Rectal smooth muscle tissue (tissue), 1 donor: ENCODE data around the gene PET100.

ENCODE experiments used
- H3K27ac ChIP-seq: one replicate; pipeline ENCODE4 v1.7.0; 2013; ENCODE audit warnings: low read depth, low read length, inconsistent platforms
- H3K27me3 ChIP-seq: one replicate; pipeline ENCODE4 v1.7.0; 2013; ENCODE audit warnings: low read length; ENCODE audit not compliant: control insufficient read depth, insufficient read depth
- H3K36me3 ChIP-seq: one replicate; pipeline ENCODE4 v1.7.0; 2013; ENCODE audit warnings: low read length; ENCODE audit not compliant: control insufficient read depth, insufficient read depth
- H3K4me1 ChIP-seq: one replicate; pipeline ENCODE4 v1.7.0; 2013; ENCODE audit warnings: low read length; ENCODE audit not compliant: control insufficient read depth, insufficient read depth
- H3K4me3 ChIP-seq: one replicate; pipeline ENCODE4 v1.7.0; 2013; ENCODE audit warnings: low read length
- H3K9ac ChIP-seq: one replicate; pipeline ENCODE4 v1.7.0; 2013; ENCODE audit warnings: low read length

PET100 gene

DNA sequence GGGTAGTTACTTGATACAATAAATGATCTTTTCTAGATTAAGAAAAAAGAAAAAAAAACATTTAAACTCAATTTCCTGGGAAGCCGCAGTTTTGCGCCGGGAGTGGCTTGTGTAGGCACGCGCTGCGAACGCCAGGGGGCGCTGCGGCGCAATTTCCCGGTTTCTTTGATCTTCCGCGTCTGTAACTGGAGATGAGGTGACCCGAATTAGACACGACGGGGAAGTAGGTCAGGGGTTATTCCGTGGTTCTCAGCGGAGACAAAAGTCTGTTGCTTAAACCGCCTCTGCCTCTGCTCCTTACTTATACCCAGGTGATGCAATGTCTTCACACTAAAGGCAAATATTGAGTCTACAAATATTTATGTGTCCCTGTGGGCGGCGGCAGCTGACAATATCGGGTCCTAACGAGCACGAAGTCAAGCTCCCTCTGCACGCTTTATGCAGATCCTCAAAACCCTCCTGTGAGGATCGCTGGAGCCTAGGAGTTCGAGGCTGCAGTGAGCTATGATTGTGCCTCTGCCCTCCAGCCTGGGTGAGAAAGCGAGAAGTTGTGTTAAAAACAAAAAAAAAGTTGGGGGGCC lies 22.6 kb downstream of the PET100 start:
- H3K27me3 ChIP-seq = no peaks in the 10 kb centered on the region
- H3K4me1 ChIP-seq = peaks cover 3% of the 10 kb centered on the region
- H3K4me3 ChIP-seq = peak overlapping the region; percentile 59
- peak overlapping the region; percentile 30 for H3K9ac ChIP-seq
- no peak overlapping the region for H3K27ac ChIP-seq
- H3K36me3 ChIP-seq = no peaks in the 10 kb centered on the region

DNA sequence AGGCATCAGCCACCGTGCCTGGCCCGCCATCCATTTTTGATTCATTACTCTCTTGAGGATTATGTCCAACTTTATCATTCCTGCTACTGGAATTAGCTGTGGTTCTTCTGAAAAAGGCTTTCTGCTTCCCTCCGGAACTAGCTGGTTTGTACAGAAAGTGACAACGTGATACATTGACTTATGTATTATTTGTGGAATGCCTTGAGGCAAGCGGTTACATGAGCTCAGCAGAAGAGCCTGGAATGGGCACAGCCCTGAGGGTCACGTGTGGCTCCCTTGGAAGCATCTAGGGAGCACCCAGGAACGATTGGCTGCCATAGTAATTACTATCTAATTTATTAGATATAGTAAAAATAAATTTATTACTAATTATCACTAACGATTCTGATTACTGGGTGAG lies 24.8 kb downstream of the PET100 start:
- Histone ChIP-seq H3K36me3 (no peaks in the 10 kb centered on the region), H3K4me3 (no peak overlapping the region), H3K9ac (no peak overlapping the region), H3K27ac (no peak overlapping the region), H3K4me1 (peaks cover 3% of the 10 kb centered on the region), H3K27me3 (no peaks in the 10 kb centered on the region)

DNA sequence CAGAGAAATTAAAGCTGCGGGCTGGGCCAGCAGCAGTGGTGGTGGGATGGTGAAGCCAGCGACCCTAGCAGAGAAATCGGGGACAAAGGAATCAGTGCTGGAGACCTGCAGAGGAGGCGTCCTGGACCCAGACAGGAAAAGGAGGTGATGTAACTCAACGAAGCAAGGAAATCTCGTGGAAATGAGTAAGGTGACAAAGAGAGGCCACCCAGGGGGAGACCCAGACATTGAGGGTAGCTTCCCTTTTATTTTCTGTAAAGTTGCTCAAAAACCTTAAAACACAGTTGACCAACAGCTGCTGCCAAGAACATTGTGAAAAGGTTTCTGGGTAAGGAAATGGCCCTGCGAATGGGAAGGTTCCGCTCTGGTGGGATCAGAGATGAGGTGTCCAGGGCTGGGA lies 26.0 kb downstream of the PET100 start:
- H3K9ac ChIP-seq = no peak overlapping the region
- H3K27me3 ChIP-seq = no peaks in the 10 kb centered on the region
- no peak overlapping the region for H3K27ac ChIP-seq
- H3K36me3 ChIP-seq = no peaks in the 10 kb centered on the region
- H3K4me3 ChIP-seq = no peak overlapping the region
- peaks cover 3% of the 10 kb centered on the region for H3K4me1 ChIP-seq

DNA sequence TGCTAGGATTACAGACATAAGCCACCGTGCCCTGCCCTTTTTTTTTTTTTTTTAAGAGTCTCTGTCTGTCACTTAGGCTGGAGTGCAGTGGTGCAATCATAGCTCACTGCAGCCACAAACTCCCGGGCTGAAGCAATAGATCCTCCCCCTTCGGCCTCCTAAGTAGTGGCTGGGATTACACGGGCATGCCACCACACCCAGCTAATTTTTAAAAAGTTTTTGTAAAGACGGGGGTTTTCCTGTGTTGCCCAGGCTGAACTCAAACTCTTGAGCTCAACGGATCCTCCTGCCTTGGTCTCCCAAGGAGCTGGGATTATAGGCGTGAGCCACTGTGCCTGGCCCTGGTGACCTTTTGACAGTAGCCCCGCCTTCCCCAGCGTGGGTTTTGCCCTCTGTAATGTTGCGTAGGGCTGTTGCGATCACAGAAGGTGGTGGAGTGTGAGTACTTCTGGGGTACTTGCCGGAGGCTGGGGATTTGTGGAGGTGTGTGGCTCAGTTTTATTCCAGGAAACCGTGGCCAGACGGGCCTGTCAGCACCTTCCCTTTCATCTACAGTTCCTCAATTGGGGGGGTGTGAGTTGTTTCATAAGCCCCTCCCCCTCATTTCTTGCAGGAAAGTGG lies 27.6 kb downstream of the PET100 start:
- H3K27me3 ChIP-seq = no peaks in the 10 kb centered on the region
- H3K4me3 ChIP-seq = no peak overlapping the region
- H3K4me1 ChIP-seq = peaks cover 1% of the 10 kb centered on the region
- no peak overlapping the region for H3K27ac ChIP-seq
- H3K9ac ChIP-seq = no peak overlapping the region
- no peaks in the 10 kb centered on the region for H3K36me3 ChIP-seq

DNA sequence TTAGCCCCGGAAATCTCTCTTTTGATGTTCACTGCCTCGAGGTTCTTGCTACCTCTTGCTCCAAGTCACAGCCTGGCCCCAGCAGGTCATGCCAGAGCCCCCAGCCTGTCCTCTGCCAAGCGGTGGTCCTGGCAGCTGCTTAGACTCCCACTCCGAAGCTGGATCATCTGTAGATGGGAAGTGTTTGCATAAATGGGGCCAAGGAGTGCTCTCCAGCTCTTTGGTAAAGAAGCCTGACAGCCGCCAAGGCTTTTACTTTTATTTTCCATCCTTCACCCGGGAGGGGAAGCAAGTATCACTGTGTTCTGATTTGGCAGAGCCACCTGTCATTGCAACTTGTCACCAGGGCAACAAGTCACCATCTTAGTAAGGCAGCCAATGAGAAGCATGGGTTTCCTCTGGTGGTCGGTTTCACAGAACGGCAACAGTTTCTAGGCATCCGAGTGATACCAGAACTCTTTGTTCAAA lies 28.7 kb downstream of the PET100 start:
- H3K36me3 ChIP-seq = no peaks in the 10 kb centered on the region
- no peaks in the 10 kb centered on the region for H3K27me3 ChIP-seq
- no peaks in the 10 kb centered on the region for H3K4me1 ChIP-seq
- no peak overlapping the region for H3K4me3 ChIP-seq
- H3K9ac ChIP-seq = no peak overlapping the region
- H3K27ac ChIP-seq = no peak overlapping the region

DNA sequence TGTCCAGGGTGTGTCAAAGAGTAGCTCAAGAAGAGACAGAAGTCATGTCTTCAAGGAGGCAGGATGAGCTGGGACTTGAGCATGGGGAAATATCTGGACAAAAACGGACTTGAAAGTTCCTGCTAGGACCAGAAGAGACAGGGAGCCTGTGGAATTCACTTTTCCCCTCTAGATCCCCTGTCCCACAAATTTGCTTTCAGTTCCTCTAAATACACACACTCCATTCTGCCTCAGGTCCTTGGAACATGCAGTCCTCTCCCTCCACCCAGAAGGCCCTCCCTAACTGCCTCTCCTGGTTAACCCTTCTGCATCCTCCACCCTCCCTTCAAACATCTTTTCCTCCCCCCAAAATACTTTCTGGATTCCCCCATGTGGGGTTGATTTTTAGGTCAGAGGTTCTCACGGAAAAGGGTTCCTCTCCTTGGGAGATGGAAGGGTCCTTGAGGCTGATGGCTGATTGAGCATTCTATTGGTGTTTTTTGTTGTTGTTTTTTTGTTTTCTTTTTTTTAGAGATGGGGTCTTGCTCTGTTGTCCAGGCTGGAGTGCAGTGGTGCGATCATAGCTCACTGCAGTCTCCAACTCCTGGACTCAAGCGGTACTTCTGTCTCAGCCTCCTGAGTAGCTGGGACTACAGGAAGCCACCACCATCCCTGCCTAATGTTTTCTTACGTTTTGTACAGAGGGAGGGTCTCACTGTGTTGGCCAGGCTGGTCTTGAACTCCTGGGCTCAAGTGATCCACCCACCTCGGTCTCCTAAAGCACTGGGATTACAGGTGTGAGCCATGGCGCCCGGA lies 32.3 kb downstream of the PET100 start:
- no peaks in the 10 kb centered on the region for H3K4me1 ChIP-seq
- H3K36me3 ChIP-seq = no peaks in the 10 kb centered on the region
- no peak overlapping the region for H3K4me3 ChIP-seq
- H3K27me3 ChIP-seq = no peaks in the 10 kb centered on the region
- H3K9ac ChIP-seq = no peak overlapping the region
- no peak overlapping the region for H3K27ac ChIP-seq

DNA sequence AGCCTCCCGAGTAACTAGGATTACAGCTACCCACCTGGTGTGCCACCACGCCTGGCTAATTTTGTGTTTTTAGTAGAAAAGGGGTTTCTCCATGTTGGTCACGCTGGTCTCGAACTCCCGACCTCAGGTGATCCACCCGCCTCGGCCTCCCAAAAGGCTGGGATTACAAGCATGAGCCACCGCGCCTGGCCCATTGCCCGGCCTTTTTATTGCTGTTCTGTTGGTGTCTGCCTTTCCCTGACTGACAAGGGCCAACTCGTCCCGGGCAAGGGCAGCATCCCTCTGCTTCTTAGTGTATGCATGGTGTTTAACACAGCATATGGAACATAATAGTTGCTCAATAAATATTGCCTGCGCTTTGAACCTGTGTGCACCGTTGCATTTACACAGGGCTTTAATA lies 33.1 kb downstream of the PET100 start:
- Histone ChIP-seq H3K4me3 (no peak overlapping the region), H3K36me3 (no peaks in the 10 kb centered on the region), H3K27me3 (no peaks in the 10 kb centered on the region), H3K27ac (no peak overlapping the region), H3K4me1 (no peaks in the 10 kb centered on the region), H3K9ac (no peak overlapping the region)

DNA sequence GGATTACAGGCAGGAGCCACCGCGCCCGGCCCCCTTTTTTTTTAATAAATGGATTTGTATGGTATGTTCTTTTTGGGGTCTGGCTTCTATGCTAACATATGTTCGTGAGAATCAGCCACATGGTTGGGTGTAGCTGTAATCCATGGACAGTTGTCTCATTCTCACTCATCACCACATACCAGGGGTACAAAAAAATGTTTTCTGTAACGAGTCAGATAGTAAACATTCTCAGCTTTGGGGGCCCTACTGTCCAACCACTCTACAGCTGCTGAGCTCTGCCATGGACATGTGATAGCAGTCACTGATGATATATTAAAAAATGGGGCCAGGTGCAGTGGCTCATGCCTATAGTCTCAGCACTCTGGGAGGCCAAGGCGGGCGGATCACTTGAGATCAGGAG lies 34.1 kb downstream of the PET100 start:
- no peaks in the 10 kb centered on the region for H3K4me1 ChIP-seq
- H3K36me3 ChIP-seq = no peaks in the 10 kb centered on the region
- no peak overlapping the region for H3K27ac ChIP-seq
- H3K9ac ChIP-seq = no peak overlapping the region
- no peak overlapping the region for H3K4me3 ChIP-seq
- H3K27me3 ChIP-seq = no peaks in the 10 kb centered on the region

DNA sequence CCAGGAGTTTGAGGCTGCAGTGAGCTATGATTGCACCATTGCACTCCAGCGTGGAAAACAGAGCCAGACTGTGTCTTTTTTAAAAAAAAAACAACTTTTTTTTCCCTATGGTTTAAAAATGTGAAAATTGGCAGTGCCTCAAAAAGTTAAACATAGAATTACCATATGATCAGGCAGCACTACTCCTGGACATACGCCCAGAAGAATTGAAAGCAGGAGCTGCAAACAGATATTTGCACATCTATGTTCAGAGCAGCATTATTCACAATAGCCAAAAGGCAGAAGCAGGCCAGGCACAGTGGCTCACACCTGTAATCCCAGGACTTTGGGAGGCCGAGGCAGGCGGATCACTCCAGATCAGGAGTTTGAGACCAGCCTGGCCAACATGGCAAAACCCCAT lies 35.5 kb downstream of the PET100 start:
- no peaks in the 10 kb centered on the region for H3K4me1 ChIP-seq
- no peak overlapping the region for H3K4me3 ChIP-seq
- H3K27ac ChIP-seq = no peak overlapping the region
- no peaks in the 10 kb centered on the region for H3K36me3 ChIP-seq
- H3K9ac ChIP-seq = no peak overlapping the region
- H3K27me3 ChIP-seq = no peaks in the 10 kb centered on the region

DNA sequence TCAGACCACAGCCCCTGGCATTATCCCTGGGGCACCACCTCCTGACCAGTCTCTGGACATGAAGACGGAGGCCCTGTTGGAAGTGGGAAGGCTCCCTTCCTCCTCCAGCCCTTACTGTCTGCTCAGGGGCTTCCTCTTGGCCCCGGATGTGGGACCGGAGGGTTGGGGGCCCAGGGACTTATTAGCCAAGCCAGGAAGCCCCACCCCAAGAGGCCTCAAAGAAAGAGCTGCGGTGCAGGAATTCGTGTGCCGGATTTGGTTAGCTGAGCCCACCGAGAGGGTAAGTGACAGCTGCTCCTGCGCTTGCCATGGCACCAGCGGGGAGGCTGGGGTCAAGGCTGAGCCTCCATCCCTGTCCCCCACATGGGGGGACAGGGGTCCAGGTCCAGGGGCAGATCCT lies 39.2 kb downstream of the PET100 start, which contains the start of gene RETN:
TSS of gene RETN (plus strand) at position 208 of the 400 bp plus-strand sequence. CDS start 278 bp downstream, outside the sequence.
- no peak within 1 kb of the TSS for H3K27ac ChIP-seq
- peaks cover 4% of the 10 kb centered on the region for H3K27me3 ChIP-seq
- H3K9ac ChIP-seq = no peak within 1 kb of the TSS
- no peak within 1 kb of the TSS for H3K4me3 ChIP-seq
- no peaks in the 10 kb centered on the region for H3K36me3 ChIP-seq
- no peaks in the 10 kb centered on the region for H3K4me1 ChIP-seq

DNA sequence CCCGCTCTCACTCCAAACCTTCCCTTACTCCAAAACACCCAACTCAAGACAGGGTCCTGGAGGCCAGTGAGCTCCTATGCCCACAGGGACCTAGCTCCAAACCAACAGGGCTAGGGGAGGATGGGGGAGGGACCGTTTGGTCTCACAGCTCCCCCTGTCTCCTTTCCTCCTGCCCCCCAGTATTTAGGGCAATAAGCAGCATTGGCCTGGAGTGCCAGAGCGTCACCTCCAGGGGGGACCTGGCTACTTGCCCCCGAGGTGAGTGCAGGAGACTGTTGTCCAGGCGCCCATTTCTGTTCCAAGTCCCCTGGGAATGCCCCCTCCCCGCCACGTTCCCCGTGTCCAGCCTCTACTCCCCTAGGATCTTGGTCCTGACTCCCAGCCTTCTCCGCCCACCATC lies 40.0 kb downstream of the PET100 start:
- peaks cover 4% of the 10 kb centered on the region for H3K27me3 ChIP-seq
- no peak overlapping the region for H3K4me3 ChIP-seq
- H3K27ac ChIP-seq = no peak overlapping the region
- no peaks in the 10 kb centered on the region for H3K4me1 ChIP-seq
- no peak overlapping the region for H3K9ac ChIP-seq
- no peaks in the 10 kb centered on the region for H3K36me3 ChIP-seq

DNA sequence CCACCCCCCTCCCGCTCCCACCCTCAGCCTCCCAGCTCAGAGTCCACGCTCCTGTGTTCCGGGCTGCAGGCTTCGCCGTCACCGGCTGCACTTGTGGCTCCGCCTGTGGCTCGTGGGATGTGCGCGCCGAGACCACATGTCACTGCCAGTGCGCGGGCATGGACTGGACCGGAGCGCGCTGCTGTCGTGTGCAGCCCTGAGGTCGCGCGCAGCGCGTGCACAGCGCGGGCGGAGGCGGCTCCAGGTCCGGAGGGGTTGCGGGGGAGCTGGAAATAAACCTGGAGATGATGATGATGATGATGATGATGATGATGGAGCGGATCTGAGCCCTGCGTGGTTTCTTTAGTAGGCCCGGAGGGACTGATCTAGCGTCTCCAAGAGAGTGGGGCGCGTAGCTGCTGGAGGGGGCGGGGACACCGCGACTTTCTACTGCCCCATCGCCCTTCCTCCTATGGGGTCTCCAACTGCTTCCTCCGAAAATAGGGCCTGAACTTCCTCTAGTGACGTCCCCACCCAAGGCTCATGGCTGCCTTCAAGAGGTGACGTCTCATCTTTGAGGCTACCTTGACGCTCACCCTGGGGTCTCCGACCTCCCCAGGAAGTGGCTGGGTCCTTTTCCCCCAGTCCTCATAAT lies 40.7 kb downstream of the PET100 start:
- Histone ChIP-seq H3K36me3 (no peaks in the 10 kb centered on the region), H3K27me3 (peaks cover 4% of the 10 kb centered on the region), H3K4me3 (no peak overlapping the region), H3K4me1 (no peaks in the 10 kb centered on the region), H3K27ac (no peak overlapping the region), H3K9ac (no peak overlapping the region)
